HG02938 (cell line): ENCODE measurements around the gene RNU1-3.
"Not testable (repeated sequence)": the region's sequence is repeated elsewhere in the genome, so short reads cannot be mapped to it uniquely, and the experiment has no call there.

Source experiments
- ATAC-seq: cut with Tn5 transposase; IDR thresholded peaks from one replicate; pipeline ENCODE4 v1.9.1; 2021; ENCODE audit warnings: mild to moderate bottlenecking, moderate library complexity; ENCODE audit not compliant: unreplicated experiment

The RNU1-3 gene

DNA sequence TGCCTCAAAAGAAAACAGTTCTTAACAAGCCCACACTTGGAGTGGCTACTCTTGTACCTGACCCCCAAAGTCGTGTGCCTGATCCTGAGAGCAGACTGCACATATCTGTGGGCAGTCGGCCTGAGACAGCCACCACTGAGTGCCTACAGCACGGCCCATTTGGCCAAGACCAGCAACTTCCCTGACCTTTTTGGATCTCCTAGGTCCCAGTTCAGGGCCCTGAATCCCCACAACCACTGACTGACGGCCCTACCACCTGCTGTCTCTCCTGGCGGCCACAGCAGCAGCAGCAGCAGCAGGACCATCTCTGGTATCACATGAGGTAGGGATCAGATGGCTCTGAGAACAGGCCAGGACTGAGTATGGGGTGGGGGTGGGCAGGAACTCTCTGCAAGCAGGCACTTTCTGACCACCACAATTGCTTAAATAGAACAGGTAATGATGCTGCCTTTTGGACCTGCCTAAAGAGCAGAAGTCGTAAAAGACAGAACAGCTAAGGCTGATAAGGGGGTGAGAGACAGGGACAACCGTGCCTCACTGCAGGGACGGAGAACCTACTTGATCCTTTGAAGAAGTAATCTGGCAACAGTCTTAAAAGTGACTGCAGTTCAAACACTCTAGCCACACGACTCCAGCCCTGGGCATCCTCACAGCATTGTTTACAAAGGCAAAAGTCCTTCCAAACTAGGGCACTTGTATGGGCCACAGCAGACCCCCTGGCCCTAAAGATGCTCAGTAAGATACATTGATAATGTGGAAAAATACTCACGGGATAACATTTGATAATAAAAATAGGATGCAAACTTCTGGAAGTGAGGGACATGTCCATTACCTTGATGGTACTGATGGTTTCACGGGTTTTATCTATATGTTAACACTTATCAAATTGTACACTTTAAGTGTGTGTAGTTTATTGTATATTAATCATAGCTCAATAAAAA lies 27.4 kb downstream of the RNU1-3 start:
- not testable (repeated sequence) for ATAC-seq

DNA sequence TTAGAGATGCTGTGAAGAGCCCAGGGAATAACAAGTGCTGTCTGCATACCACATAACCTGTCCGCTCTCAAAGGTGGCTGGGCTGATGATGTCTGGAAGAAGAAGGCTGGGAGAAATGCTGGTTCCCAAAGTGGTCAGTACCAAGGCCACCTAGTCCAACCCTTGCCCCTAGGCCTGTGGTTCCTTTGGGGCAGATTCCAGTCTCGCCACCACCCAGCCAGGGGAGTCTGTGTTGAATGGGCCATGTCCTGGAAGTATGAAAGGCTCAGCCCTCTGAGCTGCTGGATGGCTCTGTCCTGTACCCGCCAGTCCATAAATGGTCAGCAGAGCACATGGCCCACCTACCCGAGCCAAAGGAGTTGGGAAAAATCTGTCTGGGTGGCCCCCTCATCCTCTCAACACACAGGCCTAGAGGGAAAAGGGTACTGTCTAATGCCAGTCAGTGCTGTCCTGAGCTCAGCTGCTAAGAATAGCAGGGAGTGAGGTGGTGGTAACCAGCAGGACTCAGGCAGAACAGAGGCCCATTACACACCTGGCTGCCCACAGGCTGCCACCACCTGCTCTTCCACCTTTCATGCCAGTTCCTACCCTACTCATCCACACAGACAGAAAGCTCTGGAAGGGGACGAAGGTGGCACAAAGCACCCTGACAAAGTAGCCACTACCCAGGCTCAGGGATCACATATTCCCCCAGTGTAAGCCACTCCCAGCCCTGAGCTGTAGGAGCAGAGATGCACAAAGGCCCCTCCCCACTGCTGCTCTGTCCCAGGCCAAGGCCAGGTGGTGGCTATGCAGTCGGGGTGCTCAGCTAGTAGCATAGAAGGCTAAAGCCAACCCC lies 28.6 kb downstream of the RNU1-3 start:
- ATAC-seq: not testable (repeated sequence)

DNA sequence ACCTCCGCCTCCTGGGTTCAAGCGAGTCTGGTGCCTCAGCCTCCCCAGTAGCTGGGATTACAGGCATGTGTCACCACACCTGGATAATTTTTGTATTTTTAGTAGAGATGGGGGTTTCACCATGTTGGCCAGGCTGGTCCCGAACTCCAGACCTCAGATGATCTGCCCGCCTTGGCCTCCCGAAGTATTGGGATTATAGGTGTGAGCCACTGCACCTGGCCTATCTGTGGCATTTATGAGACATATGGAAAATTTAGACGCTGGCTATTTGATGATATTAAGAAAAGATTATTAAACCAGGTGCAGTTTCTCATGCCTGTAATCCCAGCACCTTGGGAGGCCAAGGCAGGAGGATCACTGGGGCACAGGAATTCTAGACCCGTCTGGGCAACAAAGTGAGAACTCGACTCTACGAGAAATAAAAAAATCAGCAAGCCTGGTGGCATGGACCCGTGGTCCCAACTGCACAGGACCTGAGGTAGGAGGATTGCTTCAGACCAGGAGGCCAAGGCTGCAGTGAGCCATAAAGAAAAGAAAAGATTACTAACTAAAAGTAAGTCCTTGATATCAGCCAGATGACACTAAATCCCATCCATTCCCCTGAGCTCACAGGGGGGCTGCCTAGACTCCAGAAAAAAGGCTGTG lies 30.1 kb downstream of the RNU1-3 start:
- ATAC-seq: not testable (repeated sequence)

DNA sequence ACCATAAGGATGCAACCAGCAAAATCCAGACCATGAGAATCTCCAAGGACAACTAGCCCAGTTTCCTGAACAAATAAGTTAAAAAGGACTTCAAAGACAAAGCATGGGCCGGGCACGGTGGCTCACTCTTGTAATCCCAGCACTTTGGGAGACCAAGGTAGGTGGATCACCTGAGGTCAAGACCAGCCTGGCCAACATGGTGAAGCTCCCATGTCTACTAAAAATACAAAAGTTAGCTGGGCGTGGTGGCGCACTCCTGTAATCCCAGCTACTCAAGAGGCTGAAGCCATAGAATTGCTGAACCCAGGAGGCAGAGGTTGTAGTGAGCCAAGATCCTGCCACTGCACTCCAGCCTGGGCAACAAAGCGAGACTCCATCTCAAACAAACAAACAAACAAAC lies 30.8 kb downstream of the RNU1-3 start:
- ATAC-seq: not testable (repeated sequence)

DNA sequence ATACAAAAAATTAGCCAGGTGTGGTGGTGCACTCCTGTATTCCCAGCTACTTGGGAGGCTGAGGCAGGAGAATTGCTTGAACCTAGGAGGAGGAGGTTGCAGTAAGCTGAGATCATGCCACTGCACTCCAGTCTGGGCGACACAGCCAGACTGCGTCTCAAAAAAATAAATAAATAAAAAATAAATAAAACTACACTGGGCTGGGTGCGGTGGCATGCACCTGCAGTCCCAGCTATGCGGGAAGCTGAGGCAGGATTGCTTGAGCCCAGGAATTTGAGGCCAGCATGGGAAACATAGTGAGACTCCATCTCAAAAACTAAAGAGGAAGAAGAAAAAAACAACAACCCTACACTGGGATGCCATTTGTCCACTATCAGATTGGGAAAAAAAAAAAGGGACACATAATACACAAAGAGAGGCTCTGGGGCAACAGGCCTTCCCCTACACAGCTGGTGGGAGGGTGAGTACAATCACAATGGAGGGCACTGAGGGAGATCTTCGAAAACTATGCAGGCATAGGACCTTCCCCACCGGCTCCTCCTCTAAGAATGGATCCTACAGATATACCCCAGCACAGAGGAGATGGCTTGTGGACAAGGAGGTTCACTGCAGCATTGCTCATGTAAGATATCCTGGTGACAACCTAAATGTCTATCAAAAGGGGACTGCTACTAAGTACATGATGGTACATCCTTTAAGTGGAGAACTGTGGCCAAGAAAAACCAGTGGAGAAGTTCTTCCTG lies 33.0 kb downstream of the RNU1-3 start:
- ATAC-seq: not testable (repeated sequence)

DNA sequence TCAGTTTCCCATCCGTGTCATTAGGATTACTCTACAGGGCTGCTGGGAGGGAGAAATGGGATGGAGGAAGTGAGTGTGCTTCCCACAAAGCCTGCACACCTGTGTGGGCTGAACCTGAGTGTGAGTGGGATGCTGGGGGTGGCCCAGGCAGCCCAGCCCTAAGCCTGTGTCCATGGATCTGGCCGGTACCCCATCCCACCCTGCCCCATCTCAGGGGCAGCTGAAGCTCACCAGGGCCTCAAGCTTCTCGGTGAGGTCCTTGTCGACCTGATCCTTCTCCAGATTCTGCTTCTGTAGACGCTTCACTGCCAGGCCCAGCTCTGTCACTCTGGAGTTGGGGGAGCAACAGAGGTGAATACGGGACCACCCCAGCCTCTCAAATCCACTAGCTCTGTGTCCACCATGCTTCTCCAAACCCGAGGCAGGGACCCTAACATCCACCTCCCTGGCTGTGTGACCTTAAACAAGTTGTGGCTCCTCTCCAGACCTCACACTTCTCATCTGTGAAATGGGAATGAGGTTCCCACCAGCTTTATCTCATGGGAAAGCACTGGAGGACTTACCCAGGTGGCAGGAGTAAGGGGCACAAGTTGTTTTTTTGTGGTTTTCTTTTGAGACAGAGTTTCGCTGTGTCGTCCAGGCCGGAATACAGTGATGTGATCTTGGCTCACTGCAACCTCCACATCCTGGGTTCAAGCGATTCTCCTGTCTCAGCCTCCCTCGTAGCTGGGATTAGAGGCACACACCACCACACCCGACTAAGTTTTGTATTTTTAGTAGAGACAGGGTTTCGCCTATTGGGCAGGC lies 34.5 kb downstream of the RNU1-3 start:
- not testable (repeated sequence) for ATAC-seq

DNA sequence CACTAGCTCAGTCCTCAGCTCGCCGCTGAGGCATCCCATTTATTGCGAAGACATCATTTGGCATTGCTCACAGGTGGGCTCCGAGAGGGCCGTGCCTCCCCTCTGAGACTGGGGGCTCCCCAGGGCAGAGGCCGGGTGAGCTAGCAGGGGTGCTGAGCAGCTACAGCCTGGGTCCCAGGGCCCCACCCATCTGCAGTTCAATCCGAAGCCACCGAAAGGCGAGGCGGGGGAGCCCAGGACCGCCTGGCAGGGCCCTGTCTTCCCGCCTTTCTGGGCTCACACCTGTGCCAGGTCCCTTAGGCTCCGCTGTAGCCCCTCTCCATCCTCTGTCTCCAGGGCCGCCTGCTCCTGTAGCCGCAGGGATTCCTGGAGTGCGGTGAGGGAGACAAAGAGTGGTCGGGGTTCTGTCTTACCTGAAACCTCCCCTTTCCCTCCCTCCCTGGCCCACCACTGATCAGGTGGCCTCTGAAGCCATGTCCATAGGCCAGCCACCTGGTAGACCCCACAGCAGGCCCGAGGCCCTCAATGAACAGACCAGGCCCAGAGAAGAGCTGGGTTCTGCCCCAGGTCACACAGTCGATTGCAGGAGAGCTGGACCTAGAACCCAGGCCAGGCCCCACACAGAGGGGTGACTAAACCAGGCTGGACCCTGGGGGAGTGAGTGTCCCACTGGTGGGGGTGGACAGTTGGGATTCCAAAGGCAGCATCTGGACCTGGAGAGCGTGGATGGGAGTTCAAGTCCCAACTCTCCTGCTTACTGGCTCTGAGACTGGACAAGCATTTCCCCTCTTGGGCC lies 35.3 kb downstream of the RNU1-3 start:
- ATAC-seq: no peak

DNA sequence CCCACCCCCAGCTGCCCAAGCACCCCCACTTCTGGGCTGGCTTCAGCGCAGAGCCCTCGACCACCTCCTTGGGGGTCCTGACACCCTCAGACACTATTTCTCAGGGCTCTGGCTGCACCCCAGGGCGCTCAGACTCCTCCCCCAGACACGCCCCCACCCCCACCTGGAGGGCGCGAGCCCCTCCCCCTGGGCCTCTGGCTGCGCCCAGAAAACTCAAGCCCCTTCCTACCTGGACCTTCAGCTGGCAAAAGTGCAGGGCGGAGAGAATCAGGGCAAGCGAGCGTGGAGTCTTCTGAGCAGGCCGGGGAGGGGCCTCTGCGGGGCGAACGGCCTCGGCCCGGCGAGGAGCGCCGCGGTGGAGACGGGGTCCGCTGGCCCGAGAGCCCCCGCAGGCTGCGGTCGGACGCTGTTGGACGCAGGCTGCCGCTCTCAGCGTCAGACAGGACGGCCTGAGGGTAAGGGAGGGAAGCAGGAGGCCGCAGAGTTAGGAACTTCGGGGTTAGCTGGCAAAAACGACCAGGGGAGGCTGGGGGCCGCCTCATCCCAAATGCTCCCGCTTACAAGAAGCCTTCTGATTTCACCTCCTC lies 36.0 kb downstream of the RNU1-3 start:
- ATAC-seq: no peak

DNA sequence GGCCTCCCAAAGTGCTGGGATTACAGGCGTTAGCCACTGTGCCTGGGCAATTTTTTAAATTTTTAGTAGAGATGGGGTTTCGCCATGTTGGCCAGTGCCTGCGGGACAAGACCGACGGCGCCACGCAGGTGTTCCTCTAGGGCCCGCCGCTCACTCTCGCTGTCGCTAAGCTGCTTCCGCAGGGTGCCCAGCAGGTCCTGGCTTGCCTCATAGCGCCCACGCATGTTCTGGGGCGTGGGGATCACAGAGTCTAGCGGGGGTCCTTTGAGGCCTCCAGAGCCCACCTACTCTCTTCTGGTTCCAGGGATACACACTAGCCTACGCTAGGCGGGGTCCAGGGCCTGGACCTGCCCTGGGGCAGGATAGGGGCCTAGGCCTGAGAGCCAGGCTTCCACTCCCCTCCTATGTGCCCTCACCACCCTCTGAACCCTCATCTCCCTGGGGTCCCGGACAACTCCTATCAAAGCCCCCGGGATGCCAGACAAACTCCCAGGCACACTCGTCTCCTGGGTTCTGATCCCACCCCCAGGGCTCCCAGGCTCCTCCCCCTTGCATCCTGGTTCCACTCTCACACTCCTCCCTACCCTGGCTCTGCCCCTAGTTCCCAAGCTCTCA lies 36.7 kb downstream of the RNU1-3 start:
- ATAC-seq: not testable (repeated sequence)

GRCh38 chr1:16628361-16629111 lies 38.2 kb downstream of the RNU1-3 start:
- ATAC-seq: no peak

GRCh38 chr1:16626409-16626983 lies 40.3 kb downstream of the RNU1-3 start:
- not testable (repeated sequence) for ATAC-seq

GRCh38 chr1:16625497-16626408 lies 41.0 kb downstream of the RNU1-3 start:
- no peak for ATAC-seq

DNA sequence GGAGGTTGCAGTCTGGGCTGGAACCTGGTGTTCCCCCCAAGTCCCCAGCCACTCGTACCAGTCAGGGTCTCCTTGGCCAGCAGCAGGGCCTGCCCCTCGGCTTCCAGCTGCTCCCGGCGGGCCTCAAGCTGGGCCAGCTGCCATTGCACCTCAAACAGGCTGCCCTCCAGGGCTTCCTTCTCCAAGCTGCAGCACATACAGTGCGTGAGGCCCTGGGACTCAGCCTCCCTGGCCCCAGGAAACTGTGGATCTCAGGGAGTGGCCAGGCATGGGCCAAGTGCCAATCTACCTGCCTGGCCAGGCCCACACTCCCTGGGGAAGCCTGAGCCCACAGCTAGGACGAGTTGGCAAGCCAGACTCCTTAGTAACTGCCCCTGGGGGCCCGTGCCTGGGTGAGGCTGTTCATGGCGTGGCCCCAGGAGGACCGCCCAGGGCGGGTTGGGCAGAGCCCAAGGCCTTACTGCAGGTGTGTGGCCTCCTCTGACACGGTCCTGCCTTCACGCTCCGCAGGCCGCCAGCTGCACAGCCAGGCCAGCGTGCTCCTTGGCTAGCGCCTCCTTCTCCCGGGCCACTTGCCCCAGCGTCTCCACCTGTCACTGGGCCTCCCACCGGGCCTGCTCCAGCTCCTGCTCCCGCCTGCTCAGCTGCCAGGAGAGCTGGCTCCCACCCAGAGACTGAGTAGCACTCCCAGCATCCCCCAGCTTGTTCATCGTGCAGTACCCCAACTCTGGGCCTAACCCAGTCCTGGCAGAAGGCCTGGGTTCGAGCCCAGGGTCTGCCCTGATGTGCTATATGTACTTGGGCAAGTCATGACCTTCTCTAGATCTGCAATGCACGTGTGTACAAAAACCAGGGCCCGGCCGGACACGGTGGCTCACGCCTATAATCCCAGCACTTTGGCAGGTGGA lies 42.7 kb downstream of the RNU1-3 start:
- ATAC-seq: not testable (repeated sequence)

GRCh38 chr1:16623337-16623736 lies 43.4 kb downstream of the RNU1-3 start:
- ATAC-seq: not testable (repeated sequence)
